Measurements from ENCODE around the gene GNAQ.

GNAQ gene

DNA sequence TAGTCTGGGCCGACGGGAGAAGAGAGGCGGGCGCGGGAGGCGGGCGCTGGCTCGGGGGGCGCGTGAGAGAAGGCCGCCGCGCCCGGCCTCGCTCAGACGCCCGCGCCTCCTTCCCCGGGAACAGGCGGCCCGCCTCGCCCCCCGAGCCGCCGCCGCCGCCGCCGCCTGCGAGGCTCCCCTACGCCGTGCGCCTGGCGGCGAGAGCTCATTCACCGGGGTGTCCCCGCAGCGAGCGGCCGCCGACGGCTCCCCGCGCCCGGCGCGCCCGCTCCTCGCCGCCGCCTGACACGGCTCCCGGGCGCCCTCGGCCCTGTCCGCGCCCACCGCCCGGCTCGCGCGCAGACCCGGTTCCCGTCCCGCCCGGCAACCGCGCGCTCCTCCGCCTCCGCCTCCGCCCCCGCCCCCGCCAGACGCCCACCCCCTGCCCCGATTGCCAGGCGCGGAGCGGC lies at the start of gene GNAQ:
Gene GNAQ, minus strand, starts transcription at position 368 of the 449 bp plus-strand sequence. CDS start 576 bp downstream, outside the sequence.
- peak in 1 of 2 donors; percentile 27 for DNase-seq (ENCODE audit: low read depth in 2 of 2)

GRCh38 chr9:78074385-78075291 lies 43.0 kb upstream of the GNAQ start:
- no peak for DNase-seq (ENCODE audit: low read depth in 2 of 2)

- DNase-seq (ENCODE audit: low read depth in 2 of 2): no peak
Observed at GRCh38 chr9:78073722-78074121, 42.1 kb upstream of the GNAQ start.

- DNase-seq (ENCODE audit: low read depth in 2 of 2): no peak
Observed at GRCh38 chr9:78072586-78073199, 41.1 kb upstream of the GNAQ start.

DNA sequence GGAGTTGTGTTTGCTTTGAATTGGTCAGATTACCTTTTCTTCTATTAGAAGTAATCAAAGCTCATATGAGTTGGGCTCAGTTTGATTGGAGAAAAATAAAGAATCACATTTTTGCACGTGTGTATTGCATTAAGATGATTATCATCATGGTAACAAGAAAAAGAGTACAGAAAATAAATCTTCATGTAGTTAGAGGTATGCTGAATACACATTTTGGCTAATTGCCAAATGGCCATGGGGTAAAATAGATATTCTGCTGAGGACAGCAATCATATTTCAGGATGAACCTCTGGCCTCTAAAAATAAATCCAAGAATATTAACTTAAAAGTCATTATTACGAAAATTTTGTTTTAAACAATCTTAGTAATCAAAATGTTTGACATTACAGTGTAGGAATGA lies 38.9 kb upstream of the GNAQ start:
- DNase-seq (ENCODE audit: low read depth in 2 of 2): no peak

- no peak for DNase-seq (ENCODE audit: low read depth in 2 of 2)
Observed at GRCh38 chr9:78064075-78064474, 32.5 kb upstream of the GNAQ start.

DNA sequence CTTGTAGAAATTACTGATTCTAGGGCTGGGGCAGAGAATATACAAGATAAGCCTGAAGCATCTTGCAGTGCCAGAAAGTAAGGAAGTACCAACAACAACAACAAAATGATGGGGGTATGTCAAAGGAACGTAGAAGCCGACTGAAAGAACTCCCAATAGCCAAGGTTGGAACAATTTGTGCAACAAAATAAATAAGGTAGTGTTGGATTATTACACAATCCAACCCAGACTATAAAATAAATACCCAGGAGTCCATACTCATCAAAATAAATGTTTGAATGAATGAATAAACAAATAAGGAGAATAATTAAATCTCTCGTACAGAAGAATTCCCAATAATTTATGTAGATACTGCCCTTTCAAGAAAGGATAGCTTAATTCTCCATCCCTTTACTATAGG lies 31.1 kb upstream of the GNAQ start:
- DNase-seq (ENCODE audit: low read depth in 2 of 2): no peak

DNA sequence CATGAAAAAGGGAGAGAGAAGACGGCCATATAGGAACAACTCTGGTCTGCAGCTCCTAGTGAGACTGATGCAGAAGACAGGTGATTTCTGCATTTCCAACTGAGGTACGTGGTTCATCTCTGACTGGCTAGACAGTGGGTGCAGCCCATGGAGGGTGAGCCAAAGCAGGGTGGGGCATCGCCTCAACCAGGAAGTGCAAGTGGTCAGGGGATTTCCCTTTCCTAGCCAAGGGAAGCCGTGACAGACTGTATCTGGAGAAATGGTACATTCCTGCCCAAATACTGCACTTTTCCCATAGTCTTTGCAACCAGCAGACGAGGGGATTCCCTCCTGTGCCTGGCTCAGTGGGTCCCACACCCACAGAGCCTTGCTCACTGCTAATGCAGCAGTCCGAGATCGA lies 22.6 kb upstream of the GNAQ start:
- DNase-seq (ENCODE audit: low read depth in 2 of 2): peak in 1 of 2 donors; percentile 6

GRCh38 chr9:78053627-78054026 lies 22.0 kb upstream of the GNAQ start:
- no peak for DNase-seq (ENCODE audit: low read depth in 2 of 2)

DNA sequence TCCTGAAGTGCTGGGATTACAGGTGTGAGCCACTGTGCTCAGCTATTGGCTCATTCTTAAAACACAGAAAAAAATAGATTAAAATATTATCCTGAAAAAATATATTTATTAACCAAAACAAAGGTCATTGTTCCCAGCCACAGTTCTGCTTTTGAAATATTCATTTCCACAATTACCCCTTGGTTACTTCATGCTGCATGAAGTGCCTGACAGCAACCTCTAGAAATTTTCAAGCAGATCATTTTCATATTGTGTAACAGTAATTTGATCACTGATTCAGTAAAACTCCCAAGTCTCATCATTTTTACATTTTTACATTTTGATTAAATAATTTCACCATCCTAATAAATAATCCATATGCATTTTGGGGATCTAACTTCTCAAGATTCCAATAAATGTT lies 18.8 kb upstream of the GNAQ start:
- no peak for DNase-seq (ENCODE audit: low read depth in 2 of 2)

- DNase-seq (ENCODE audit: low read depth in 2 of 2): no peak
Observed at GRCh38 chr9:78049484-78049883, 17.9 kb upstream of the GNAQ start.

DNA sequence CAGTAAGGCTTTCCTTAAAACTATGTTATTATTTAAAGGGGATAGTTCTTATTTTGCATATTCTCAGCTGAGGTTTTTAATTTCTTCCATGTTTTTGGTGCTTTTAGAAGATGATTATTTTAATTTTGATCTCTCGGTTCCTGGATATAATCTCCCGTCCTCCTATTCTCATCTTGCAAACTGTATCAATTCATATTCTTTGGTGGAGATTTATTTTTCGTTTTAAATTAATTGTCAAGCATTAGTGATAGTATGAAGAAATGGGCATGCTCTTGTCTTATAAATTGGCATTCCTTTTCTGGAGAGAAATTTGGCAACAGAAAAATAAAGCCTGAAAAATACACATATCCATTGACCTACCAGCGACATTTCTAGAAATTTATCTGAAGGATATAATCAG lies 15.5 kb upstream of the GNAQ start:
- no peak for DNase-seq (ENCODE audit: low read depth in 2 of 2)

- DNase-seq (ENCODE audit: low read depth in 2 of 2): no peak
Observed at GRCh38 chr9:78046112-78046511, 14.5 kb upstream of the GNAQ start.

DNA sequence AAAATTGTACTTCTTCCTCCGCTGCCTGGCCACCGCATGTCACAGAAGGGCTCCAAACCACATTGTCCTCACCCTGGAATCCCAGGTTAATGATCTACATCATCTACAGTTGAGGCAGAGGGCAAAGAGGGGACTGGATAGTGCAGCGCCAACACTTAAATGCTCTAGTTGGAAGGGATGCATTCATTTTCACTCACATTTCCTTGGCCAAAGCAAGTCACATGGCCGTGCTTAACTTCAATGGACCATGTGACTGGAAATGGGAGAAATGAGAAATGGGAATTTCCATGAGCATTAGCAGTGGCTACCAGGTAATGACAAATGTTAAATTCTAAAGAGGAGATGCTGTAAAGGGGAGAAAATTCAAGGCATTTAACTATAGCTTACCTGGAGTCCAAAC lies 13.3 kb upstream of the GNAQ start:
- no peak for DNase-seq (ENCODE audit: low read depth in 2 of 2)

DNA sequence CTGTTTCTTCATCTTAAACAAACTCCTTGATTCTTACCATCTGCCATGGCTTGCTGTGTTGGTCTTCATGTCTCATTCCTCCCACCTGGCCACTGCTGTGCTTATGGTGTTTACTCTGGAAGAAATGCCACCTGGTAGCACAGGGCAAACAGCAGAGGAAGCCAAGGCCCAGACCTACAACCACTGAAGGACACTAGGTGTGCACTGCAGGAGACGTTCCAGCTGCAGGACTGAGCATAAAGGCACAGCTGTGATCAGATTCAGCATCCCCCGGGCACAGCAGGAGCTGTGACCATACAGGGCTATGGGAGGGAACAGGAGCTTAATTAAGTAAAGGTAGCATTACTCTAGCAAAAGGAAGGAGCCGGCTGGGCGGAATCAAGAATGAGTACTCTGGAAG lies 12.6 kb upstream of the GNAQ start:
- DNase-seq (ENCODE audit: low read depth in 2 of 2): no peak

DNA sequence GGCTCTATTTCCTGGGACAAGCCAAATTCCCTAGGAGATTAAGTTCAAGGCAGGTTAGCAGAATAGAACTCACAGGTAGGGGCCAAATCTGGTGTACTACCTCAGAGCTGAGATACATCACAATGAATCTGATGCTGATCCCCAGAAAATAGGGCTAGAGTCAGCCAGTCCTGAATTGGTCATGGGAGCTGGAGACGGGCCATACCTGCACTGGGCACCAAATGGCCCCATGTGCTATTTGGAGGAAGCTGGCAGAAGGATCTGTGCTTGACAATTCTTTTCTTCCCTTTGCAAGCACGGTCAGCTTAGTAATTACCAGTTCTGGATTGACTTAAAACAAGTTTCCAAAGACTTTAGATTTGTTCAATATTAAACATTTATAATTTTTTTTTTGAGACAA lies 10.4 kb upstream of the GNAQ start:
- DNase-seq (ENCODE audit: low read depth in 2 of 2): no peak

GRCh38 chr9:78040726-78041125 lies 9.1 kb upstream of the GNAQ start:
- no peak for DNase-seq (ENCODE audit: low read depth in 2 of 2)

DNA sequence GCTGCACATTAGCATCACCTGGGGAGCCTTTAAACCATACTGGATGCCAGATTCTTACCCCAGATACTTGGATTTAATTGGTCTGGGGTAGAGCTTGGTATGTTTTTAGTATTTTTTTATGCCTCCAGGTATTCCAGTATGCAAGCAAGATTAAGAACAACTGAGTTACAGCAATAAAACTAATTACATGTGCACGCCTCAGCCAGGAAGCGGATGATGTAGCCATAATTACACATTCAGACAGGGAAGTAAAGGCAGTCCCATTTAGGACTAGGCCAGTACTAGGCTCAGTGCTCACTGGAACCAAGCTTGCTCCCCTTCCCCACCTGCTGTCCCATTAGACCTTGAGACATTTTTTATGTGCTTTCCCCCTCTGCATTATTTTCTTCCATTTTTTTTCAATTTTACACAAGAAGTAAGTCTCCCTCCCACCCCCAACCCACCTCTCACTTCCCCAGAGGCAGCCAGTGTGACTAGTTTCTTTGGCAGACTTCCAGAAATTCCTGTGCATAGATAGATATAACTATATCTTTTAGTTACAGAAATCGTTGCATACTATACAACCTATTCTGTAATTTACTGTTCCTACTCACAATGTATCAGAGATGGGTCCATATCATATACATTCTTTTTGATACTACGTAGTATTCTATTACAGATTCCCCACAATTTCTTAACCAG lies 7.1 kb upstream of the GNAQ start:
- DNase-seq (ENCODE audit: low read depth in 2 of 2): no peak

- peak in 1 of 2 donors; percentile 50 for DNase-seq (ENCODE audit: low read depth in 2 of 2)
Observed at GRCh38 chr9:78035383-78035993, 3.9 kb upstream of the GNAQ start.

- no peak for DNase-seq (ENCODE audit: low read depth in 2 of 2)
Observed at GRCh38 chr9:78033870-78034269, 2.3 kb upstream of the GNAQ start.

DNA sequence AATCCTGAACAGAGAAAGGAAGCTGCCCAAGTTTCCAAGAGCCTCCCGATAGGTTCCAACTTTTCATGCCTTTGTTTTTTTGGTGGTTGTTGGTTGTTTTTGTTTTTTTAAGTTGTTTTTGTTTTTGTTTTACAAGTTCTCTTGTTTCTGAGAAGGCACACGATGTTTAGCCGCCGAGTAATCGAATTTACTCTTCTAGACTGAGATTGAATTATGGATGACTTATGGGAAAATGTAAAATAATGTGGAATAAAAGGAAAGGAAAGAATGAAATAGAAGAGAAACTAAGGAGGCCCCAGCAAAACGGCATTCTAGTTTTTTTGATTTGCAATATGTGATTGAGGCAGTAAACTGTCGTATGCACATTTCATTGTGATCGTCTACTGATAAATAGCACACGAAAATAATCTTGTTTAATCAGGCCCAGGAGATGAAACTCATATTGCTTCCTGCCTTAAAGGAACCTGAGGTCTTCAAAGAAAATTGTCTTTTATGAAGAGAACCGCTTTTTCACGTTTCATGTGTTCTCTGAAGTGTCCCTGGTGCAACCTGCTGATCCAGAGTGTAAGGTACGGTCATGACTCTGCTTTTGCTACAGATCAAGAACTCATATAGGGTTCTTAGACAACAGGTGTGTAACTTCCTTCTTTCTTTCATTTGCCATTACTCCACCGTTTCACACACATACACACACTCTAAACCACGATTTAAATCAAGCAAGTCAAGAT lies 1.3 kb upstream of the GNAQ start:
- DNase-seq (ENCODE audit: low read depth in 2 of 2): no peak
